Activated T-cell treated with anti-CD3 and anti-CD28 coated beads for 4 hours (primary cell): ENCODE measurements around the gene ZKSCAN7.
"Not testable (repeated sequence)": the region's sequence is repeated elsewhere in the genome, so short reads cannot be mapped to it uniquely, and the experiment has no call there.

Experiments used
- DNase-seq: peaks from one replicate; pipeline ENCODE4 v3.0.0-alpha.2; 2020

Gene ZKSCAN7

DNA sequence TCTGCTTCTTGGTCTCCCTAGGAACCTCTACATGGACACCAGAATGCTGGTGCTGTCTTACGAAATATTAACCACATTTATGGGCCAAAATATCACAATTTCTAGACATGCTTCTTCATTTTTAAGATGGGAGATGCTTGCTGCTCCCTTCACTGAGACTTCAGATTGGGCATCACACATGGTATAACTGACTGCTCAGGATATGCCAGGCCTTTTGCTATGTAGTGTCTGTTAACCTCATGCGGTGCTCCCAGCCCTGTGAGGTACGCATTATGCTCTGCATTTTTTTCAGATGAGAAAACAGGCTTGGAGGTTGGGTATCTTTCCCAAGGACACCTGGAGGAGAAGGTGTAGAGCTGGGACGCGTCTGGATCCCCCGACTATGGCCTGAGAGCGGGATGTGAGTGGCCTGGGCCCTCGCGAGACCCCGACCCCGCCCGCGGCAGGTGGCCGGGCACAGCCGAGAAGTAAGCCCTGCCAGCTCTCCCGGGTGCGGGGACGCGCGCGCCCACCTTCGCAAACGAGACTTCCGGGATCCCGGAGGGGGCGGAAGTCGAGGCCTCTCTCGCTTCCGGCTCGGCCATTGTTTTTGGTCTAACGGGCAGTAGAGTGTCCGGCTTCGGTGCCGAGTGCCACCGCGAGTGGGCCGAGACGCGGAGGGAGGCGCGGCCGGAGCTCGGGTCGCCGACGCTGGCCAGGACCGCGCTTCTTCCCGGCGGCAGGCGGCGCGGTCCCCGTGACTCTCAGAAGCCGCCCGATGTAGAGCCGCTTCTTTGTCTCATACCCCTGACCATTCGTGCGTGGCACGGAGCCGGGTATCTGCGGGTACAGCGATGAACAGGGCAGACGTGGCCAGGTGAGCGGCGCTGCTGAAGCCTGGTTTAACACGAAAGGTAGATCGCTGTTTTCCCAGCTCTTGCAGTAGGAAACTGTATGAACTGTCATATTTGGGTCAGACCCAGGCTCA is at the start of gene ZKSCAN7:
Gene ZKSCAN7, plus strand, starts transcription at position 568 of the 967 bp plus-strand sequence. CDS start 1,855 bp downstream, outside the sequence.
- peak; percentile 44 for DNase-seq

DNA sequence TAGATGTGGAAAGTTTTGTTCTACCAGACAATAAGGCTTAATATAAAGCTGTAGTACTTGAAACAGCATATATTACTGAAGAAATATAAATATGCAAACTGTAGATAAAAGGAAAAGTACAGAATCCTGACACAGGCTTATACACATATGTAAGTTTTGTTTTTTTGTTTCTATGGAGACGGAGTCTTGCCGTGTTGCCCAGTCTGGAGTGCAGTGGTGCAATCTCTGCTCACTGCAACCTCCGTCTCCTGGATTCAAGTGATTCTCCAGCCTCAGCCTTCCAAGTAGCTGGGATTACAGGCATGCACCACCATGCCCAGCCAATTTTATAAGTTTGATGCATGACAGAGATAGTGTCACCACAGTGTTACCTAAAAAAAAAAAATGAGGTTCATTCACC is 48.4 kb upstream of the ZKSCAN7 start:
- DNase-seq, result no peak

DNA sequence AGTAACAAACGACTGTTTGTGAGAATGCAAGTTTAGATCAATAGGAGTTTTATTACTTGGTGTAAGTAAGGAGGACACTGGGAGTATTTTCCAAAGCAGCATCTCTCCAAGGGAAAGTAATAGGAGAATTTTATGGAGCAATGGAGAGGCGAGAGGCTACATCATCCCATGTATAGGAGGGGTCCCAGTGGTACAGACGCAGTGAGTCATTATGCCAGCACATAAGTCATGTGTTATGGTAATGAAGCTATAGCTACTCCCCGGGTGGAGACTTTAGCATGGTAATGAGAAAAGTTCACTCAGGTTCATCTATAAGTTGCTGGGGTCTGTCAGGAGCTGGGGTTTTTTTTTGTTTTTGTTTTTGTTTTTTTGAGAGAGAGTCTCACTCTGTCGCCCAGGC is 48.0 kb upstream of the ZKSCAN7 start:
- no peak for DNase-seq

GRCh38 chr3:44509393-44509921 is 45.5 kb upstream of the ZKSCAN7 start:
- DNase-seq, result no peak

DNA sequence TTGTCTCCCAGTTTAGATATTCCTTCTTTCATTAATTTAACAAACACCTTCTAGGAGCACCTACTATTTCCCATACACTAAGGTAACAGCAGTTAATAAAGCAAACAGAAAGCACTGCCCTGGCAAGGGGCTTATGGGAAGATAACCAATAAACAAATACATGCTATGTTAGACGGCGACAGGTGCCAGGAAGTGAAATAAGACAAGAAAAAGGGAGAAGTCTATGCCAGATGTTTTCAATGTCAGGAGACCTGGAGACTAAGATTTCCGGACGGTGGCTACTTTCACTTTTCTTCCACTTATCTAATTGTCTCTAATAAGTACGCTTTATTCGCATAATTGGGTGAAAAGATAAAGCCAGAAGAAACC is 45.0 kb upstream of the ZKSCAN7 start:
- no peak for DNase-seq

- DNase-seq, result no peak
Measured at GRCh38 chr3:44511238-44511566, 43.8 kb upstream of the ZKSCAN7 start.

GRCh38 chr3:44513513-44513912 is 41.5 kb upstream of the ZKSCAN7 start:
- DNase-seq, result no peak

- DNase-seq, result no peak
Measured at GRCh38 chr3:44516230-44516629, 38.8 kb upstream of the ZKSCAN7 start.

GRCh38 chr3:44518782-44519156 is 36.2 kb upstream of the ZKSCAN7 start:
- DNase-seq, result no peak

DNA sequence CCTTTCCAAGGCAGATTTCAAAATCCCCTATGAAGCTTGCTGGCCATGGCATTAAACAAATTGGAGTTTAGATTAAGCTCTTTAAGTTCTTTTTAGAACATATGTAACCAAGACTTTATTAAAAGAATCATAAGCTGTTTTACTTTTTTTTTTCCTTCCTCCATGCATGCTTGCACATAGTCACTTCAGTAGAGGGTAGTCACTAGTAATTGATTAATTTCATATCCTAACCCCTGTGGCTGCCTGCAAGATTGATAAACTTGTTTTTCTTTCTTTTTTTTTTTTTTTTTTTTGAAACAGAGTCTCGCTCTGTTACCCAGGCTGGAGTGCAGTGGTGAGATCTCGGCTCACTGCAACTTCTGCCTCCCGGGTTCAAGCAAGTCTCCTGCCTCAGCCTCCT is 33.3 kb upstream of the ZKSCAN7 start:
- no peak for DNase-seq

- DNase-seq, result no peak
Measured at GRCh38 chr3:44522494-44522933, 32.5 kb upstream of the ZKSCAN7 start.

- no peak for DNase-seq
Measured at GRCh38 chr3:44525060-44525459, 29.9 kb upstream of the ZKSCAN7 start.

DNA sequence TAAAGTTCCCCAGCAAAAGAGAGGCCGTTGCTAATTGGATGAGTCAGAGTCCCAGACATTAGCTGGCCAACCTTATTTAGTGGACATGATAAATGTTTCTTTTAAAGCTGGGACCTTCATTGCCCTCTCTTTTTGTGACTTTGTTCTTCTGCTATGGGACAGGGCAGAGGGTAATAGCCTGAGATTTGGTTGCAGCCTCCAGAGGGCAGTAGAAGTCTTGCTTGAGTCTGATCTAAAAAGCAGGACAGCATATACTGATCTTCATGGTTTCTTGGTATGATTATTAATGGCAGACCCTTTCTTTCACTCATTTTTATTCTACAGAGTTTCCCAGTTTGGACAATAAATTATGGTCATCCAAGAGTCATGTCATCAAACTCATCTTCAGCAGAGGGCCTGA is 25.1 kb upstream of the ZKSCAN7 start:
- DNase-seq, result no peak

- DNase-seq, result no peak
Measured at GRCh38 chr3:44530911-44531310, 24.1 kb upstream of the ZKSCAN7 start.

DNA sequence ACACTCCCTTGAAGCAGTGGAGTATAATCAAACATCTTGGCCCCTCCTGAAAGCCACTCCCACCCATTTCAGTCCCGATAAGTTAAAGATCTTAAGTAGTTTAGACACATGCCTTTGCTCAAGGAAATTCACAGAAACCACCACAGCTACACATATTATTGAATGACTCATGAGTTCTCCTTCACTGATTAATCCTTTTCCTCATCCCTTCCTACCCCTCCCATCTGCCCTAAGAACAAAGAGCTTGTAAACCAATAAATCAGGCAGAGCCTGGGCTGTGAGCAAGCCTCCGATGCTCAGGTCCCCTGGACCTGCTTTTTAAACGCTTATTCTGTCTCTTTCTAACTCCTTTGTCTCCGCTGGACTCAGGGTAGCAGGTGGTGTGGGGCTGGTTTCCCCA is 20.3 kb upstream of the ZKSCAN7 start:
- DNase-seq, result not testable (repeated sequence)

DNA sequence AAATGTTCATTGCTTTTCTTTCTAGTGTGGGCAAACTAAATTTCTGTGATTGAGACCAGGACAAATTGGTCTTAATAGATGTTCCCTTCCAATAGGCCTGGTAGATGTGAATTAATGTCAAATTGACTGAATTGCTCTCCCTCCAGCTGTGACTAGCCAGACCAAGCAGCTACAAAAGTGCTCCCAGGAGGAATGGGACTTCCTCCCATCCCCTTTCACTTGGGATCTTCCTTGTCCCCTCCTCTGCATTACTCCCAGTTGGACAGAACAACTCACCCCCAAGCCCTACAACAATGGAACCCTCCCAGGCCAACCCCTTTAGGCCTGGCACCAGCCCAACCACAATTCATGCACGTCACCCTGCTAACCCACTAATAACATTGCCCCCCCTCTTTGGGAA is 19.6 kb upstream of the ZKSCAN7 start:
- no peak for DNase-seq

GRCh38 chr3:44544811-44545210 is 10.2 kb upstream of the ZKSCAN7 start:
- not testable (repeated sequence) for DNase-seq

DNA sequence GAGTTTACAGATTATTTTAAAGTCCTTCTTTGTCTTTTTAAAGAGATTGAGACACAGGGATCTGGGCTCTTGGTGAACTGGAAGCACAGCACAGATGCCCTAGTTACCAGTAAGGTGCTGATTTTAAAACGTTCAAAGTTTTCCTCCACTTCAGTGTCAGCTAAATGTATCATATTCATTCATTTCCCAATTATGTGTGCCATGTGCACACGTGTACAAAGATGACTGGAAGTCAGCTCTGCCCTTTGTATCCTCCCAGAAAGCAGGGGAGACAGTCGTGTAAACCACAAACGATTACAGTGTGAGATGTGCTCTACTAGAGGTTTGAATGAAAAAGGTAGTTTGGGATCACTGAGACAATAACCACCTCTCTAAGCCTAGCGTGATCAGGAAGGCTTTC is 730 bp downstream of the ZKSCAN7 start:
- DNase-seq, result no peak

GRCh38 chr3:44557074-44557473 is 2.1 kb downstream of the ZKSCAN7 start:
- DNase-seq, result no peak

- DNase-seq, result no peak
Measured at GRCh38 chr3:44561076-44561475, 6.1 kb downstream of the ZKSCAN7 start.

DNA sequence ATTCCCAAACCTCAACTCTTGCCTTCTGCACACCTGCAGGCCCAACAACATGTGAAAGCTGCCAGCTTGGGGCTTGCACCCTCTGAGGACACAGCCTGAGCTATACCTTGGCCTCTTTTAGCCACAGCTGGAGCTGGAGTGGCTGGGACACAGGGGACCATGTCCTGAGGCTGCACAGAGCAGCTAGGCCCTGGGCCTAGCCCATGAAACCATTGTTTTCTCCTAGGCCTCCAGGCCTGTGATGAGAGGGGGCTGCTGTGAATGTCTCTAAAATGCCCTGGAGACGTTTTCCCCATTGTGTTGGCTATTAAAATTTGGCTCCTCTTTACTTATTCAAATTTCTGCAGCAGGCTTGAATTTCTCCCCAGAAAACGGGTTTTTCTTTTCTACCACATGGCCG is 7.2 kb downstream of the ZKSCAN7 start:
- DNase-seq, result no peak

- DNase-seq, result no peak
Measured at GRCh38 chr3:44568561-44568960, 13.6 kb downstream of the ZKSCAN7 start.

DNA sequence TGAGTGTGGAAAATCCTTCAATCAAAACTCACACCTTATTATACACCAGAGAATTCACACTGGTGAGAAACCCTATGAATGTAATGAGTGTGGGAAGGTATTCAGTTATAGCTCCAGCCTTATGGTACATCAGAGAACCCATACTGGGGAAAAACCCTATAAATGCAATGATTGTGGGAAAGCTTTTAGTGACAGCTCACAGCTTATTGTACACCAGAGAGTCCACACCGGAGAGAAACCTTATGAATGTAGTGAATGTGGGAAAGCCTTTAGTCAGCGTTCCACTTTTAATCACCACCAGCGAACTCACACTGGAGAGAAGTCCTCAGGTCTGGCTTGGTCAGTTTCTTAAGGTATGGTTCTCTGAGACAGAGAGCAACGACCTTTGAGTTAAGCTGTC is 16.0 kb downstream of the ZKSCAN7 start:
- no peak for DNase-seq

- DNase-seq, result no peak
Measured at GRCh38 chr3:44576613-44577012, 21.6 kb downstream of the ZKSCAN7 start.
